HG02798 (cell line): ENCODE results near the gene TEX22.

Experiments
- ATAC-seq: cut with Tn5 transposase; IDR thresholded peaks from one replicate; pipeline ENCODE4 v1.9.1; 2021; ENCODE audit warnings: mild to moderate bottlenecking; ENCODE audit not compliant: unreplicated experiment, poor library complexity

TEX22 gene

DNA sequence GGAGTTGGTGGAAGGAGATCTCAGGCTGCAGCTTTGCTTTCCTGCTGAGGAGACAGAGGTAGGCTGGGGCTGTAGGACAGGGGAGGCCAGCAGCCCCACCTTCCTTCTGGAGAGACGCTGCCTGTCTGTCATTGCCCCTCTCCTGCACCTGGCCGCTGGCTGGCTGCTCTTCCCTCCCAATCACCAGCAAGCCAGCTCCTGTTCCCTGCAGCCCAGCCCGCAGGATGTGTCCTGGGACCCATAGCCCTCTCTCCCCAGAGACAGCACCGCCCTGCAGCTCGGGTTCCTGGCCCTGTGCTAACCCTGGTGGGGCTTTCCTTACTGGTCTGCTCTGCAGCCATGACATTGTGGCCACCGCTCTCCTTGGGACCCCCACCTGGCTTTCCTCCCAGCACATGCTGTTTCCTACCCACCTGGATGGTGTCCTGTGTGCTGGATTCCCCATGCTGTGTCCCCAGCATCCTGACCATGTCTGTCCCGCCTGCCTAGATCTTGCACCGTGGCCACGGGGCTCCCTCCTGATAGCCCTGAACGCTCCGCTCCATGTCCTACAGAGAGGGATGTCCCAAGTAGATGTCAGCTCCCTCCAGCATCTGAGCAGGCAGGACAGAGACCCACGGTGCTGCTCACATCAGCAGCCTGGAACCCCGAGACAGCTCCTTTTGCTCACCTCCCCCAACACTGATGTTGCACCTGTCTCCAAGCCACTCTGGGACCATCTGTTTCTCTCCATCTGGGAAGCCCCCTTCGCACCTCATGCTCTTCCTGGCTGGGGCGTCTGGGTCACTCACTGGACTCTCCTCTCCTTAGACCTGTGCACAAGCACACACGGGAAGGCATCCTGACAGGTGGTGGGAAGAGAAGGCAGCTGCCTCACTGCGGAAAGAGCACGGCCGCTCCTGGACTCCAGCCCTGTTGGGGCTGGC is 20.2 kb downstream of the TEX22 start:
- ATAC-seq: no peak

DNA sequence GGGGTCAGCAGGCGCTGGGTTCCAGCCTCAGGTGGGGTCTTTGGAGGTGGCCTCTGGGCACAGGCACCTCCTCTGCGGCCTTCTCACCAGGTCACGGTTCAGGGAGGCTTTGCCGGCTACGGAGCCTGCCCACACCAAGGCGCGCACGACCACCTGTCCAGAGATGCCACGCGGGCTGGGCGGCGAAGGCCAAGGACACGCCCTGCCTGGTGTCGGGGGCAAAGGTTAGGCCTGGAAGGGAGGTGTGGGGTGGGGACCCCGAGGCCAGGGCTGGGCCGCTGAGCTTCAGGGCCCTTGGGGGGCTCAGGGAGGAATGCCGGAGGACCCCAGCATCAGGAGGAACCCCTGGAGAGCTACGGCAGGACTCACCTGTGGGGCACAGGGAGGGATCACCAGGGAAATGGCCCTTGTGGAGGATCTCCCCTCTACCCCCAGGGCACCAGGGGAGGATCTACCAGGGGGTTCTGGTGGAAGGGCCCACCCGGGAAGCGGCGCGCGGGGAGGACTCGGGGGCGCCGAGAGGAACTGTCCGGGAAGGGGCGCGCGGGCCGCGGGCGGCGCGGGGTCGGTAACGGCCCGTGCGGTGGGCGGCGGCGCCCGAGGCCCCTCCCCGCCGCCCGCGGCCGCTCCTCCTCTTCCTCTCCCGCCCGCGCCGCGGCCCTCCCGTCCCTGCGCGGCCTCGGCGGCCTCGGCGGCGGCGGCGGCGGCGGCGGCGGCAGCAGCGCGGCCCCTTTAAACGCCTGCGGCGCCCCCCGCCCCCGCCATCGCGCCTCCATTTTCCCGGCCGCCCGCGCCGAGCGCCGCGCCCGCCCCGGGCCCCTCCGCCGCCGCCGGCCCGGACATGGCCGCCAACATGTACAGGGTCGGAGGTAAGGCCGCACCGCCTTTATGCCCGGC is 21.1 kb downstream of the TEX22 start, which contains the start of gene MTA1:
Gene MTA1, plus strand, starts transcription at position 633 of the 897 bp plus-strand sequence. Its CDS starts 209 bp downstream, at position 842.
- ATAC-seq: peak; percentile 58

DNA sequence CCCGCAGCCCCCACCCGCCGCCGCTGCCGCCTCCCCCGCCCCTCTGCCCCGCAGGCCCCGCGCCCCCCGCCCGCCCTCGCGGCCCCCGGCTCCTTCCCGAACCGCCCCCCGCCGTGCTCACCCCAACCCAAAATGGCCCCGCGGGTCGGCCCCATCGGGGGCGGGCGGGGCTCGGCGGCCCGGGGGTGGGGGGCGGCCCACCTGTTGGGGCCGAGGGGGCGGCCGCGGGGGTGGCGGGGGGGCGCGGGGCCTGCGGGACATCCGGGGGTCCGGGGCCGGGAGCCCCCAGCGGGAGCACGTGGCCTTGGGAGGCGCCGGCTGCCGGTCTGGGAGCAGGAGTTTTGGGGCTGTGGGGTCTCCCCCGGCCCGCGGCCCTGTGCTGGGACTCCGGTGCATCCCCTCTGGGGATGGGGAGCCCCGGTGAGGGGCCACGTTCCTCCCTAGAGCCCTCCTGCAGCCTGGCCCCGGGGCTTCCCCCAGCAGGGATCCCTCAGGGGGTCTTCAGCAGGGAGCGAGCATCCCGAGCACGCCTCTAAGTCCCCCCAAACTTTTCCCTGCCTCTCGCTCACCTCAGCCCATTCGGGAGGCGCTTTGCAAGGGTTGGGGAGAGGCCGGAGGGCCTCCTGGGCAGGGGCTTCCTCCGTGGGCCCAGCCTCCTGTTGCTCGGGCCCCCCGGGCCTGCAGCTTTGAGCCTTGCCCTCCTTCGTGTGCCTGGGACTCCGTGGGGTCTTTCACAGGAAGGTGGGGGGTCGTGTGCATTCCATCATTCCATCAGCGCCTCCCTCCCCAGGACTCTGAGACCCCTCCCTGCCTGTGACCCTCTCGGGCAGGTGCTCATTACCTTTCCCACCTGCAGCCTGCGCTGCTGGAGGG is 22.0 kb downstream of the TEX22 start:
- ATAC-seq: no peak

DNA sequence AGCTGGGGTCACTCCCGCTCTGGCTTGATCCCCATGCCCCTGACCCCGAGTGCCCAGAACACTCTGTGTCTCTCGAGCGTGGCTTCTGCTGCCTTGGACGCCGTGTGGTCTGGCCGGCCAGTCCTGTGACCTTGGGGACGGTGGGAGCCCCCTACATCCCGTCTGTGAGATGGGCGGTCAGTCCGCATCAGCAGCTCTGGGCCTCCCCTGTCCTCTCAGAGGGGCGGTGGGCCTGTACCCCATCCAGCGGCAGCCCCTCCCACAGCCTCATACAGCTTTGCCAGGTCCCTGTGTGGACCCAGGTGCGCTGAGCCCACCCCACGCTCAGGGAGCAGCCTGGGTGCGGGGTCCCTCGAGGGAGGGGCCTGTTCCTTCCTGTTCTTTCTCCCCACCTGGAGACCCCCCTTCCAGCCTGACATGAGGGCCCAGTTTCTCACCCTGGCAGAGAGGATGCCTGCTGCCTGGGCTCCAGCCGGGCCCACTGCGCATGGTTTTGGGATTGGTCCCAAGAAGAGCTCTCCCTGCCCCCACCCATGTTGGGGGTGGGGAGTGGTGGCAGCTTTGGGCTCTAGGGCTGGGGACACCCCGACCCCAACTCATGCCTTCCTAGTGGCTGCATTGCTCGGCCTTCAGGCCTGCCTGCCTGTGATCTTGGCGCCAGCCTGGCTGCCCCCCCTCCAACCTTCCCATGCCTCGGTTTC is 22.8 kb downstream of the TEX22 start:
- no peak for ATAC-seq

DNA sequence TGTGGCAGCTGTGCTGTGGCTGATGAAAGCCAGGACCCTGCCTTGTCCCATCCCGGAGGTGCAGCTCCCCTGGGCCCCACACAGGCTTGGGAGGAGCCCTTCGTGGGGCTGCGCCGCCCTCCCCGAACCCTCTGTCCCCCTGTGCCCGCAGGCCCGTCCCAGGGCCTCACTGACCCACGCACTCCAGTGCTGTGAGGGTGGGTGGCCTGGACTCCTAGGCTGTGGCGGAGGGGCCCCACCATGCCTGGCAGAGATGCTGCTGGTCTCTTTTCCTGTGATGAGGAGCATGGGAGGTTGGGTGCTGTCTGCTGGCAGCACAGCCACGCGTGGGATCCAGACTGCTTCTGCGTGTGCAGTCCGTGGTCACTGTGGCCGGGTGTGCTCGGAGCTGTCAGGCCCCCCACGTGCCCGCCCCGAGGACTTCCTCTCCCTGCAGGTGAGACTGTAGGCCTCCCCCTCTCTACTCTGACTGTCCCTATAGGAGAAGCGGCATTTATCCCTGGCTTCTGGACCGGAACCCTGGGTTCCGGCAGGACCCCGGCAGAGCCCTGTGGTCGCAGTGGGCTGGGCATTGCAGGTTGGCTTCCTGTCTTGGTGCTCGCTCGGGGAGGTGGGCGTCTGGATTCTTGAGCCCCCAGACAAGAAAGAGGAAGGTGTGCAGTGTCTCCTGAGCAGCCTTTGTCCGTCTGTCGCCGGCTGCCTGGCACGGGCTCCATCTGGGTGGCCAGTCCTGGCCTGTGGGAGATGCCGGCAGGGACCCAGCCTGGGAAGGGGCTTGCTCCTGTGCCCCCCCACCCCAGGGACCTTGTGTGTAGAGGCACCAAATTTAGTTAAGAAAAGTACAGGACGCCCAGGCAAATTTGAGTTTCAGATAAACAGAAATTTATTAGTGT is 23.6 kb downstream of the TEX22 start:
- ATAC-seq: no peak

DNA sequence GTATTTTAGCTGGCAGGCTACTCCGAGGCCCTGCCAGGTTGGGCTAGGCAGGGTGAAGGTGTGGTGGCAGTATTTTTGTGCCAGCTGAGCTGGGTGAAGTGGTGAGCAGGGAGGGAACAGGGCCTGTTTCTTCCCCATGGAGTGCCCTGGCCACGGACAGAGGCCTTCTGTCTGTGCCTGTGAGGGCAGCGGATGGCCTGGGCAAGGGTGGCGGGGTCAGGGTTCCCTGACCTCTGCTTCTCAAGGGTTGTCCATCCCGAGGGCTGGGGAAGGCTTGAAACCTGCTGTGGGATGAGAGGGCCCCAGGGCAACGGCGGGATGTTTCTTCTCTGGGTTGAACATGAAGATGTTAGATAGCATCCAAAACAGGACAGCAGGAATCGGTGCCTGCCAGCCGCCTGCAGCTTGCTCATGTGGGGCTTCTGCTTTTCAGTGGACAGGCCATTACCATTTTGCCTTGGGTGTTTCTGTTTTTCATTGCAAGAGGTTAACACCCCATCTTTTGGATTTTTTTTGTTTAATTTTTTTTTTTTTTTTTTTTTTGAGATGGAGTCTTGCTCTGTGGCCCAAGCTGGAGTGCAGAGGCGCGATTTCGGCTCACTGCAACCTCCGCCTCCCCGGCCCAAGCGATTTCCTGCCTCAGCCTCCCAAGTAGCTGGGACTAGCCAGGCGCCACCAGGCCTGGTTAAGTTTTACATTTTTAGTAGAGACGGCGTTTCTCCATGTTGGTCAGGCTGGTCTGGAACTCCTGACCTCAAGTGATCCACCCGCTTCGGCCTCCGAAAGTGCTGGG is 24.6 kb downstream of the TEX22 start:
- ATAC-seq: no peak

DNA sequence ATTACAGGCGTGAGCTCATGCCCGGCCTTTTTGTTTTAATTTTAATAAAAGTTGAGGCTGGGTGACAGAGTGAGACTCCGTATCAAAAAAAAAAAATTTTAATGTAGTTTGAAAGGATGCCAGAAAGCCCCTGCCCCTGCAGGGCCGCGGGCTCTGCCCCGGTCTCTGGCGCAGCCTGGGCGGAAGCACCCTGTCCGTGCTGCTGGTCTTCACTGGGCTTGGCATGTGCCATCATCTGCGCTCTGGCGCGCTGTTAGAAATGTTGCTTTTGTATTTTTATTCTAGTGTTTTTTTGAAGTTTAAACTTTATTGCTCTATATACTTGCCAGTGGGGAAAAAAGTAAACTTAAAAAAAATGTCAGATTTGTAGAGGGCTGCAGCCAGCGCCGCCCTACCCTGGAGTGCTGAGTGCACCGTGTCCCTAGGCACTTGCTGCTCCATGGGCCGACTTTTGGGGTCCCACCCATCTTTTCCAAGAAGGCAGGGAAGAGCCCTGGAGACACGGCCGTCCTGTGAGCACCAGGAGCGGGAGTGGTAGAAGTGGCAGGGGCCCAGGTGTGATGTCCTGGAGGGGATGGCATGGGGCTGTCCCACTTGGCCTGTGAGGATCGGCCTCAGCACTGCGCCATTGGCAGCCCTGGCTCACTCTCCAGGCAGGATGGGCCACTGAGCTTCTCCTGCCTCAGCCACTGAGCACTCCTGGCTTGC is 25.3 kb downstream of the TEX22 start:
- ATAC-seq: no peak

DNA sequence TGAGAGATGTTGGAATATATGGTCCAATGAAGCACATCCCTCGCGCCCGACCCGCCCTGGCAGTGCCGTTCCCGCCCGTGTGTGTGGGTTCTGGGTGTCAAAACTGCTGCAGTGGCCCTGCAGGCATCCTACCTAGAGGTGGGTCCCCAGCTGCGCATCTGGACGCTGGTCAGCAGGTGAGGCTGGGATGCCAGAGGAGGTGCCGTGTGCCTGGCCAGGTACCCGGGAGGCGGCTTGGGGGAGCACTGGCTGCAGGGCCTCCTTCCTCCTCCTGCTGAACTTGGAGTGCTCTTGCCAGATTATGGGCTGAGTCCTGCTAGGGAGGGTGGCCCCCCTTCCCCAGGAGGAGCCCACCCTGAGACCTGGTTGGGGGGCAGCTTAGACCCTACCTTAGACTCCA is 26.5 kb downstream of the TEX22 start:
- ATAC-seq: no peak

DNA sequence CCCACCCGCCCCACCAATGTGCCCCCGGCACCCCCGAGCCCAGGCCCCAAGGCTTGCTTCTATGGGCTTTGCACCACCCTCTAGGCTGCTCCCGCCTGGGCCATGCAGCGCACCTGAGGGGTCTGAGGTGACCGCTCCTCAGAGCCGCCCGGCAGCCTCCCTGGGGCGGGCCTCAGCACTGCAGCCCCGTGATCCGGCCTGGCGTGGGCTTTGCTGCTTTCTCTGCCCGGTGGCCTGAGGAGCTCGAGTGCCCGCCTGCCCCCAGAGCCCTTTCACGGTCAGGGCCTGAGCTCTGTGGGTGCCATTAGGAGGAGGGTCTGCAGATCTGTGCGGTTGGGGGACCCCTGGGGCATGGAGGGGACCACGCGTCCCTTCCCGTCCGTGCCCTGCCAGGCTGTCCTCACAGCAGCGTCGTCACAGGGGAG is 27.5 kb downstream of the TEX22 start:
- ATAC-seq: no peak

DNA sequence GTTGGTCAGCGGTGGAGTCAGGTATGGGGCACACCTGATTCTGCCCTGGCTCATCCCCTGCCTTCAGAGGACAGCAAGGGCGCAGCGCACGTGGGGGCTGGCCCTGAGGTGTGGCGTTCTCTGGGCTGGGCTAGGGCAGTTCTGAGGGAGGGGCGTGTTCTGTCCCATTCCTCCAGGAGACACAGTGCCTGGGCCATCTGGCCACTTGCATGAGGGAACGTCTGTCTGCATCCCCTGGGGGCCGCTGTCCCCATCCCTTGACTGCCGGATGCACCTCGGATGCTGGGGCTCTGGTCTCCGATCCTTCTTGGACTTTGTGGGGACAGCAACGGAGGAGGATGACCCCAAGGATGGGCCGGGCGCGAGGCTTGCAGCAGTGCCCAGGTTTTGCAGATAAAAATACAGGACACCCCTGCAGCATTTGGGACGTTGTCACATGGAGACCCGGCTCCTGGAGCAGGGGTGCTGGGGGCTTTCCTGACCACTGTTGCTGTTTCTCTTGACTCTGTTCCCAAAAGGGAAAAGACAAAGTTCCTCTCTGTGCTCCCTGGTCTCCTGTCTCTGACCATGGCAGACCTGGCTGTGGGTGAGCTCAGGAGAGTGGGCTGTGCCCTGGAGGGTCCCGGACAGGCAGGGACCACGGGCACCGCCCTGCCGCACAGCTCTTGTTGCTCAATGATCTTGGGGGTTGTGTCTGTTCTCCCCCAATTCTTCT is 28.2 kb downstream of the TEX22 start:
- ATAC-seq: no peak

DNA sequence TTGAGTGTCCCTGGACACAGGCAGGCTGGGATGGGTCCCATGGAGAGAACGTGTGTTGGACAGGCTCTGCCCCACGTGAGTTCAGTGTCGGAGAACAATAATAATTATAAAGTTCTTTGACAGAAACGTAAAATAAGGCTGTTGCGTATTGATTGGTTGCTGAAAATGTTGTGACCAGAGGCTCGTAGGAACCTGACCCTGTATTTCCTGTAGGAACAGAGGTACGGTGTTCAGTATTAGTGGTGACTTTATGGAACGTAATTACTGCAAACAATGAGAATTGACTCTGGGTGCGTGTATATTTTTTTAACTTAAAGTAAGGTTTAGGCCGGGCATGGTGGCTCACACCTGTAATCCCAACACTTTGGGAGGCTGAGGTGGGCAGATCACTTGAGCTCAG is 29.1 kb downstream of the TEX22 start:
- no peak for ATAC-seq

DNA sequence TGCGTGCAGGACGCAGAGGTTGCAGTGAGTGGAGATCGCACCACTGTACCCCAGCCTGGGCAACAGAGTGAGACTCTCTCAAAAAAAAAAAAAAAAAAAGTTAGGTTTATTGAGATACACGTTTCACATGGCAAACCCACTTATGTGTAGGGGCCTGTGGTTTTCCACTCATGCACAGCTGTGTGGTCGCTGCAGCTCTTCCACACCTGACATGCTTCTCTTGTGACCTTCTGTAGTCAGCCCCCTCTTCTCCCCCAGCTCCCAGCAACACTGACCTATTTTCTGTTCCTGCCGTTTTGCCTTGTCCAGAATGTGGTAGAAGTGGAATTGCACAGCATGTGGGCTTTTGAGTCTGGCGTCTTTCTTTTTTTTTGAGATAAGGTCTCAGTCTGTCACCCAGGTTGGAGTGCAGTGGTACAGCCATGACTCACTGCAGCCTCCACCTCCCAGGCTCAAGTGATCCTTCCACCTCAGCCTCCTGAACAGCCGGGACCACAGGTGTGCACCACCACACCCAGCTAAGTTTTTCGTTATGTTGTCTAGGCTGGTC is 29.7 kb downstream of the TEX22 start:
- ATAC-seq: no peak

DNA sequence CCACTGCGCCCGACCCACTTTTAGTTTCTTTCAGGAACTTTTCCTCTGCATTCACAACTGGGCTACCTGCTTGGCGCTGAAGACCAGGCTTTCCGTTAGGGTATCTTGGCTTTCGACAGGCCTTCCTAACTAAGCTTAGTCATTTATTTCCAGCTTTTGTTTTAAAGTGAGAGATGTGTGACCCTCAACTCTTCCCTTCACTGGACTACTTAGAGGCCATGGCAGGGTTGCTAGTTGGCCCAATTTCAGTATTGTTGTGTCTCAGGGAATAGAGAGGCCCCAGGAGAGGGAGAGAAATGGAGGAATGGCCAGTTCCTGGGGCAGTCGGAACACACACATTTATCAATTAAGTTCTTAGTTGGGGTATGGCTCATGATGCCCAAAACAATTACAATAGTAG is 31.7 kb downstream of the TEX22 start:
- ATAC-seq: no peak

DNA sequence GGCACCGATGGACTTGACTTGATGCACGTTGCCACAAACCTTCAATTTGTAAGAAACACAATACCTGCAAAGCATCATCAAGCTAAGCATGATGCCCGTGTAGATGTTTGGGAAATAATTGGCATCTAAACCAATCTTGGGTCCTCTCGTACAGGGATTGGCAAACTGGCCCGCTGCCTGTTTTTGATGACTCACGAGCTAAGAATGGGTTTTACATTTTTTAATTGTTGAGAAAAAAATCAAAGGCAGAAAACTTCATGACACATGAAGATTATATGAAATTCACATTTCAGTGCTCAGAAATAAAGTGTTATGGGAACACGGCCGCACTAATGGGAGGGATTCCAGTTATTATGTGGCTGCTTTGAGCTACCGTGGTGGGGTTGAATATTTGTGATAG is 32.2 kb downstream of the TEX22 start:
- no peak for ATAC-seq

DNA sequence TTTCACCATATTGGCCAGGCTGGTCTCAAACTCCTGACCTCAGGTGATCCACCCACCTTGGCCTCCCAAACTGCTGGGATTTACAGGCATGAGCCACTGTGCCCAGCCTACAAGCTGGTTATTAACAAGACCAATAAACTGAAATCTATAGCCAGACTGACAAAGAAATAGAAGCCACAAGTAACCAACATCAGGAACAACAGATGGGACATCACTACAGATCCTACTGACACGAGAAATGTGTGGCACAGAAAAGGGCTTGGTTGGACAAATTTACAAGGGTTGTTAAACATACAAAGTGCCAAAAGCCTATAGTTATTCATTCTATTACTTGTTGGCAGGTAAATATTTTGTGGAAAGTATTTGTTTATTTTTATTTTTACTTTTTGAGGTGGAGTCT is 32.9 kb downstream of the TEX22 start:
- no peak for ATAC-seq

DNA sequence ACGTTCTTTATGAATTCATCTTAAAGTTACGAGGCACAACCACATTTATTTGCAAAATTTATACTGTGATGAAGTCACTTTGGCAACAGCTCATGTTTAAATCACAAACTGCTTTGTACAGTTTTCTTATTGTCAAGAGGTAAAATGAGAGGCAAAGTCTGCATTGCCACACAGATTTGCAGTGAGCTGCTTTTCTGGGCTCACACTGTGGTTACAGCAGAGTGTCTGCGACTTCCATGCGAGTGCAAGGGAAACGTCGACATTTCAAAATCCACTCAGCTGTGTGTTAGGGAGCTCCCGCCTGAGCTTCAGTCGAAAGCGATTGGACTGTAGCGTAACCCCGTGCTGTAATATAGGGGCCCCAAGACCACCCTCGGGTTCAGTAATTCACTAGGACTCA is 34.3 kb downstream of the TEX22 start:
- ATAC-seq: no peak
